NCI-H774 (cell line): ENCODE results near the gene ZNF93.
"Not testable (repeated sequence)": the region's sequence is repeated elsewhere in the genome, so short reads cannot be mapped to it uniquely, and the experiment has no call there.

ENCODE experiments used
- DNase-seq: peaks from one replicate; lab custom pipeline; 2025; lab: John Stamatoyannopoulos, UW

ZNF93 gene

DNA sequence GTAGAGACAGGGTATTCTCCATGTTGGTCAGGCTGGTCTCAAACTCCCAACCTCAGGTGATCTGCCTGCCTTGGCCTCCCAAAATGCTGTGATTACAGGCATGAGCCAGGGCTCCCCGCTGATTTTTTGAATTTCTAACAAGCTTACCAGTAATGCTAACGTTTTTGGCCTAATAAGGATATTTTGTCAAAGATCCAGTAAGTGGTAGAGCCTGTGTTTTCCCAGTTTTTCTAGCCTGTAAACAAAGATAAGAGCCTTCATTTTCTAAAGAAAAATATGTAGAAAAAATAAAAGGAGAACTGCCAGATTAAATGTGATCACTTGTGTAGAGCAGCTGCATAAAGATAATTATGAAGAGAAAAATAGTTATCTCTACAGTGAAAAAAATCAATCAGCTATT lies 37.7 kb downstream of the ZNF93 start:
- no peak for DNase-seq

GRCh38 chr19:19943848-19944582 lies 43.3 kb downstream of the ZNF93 start:
- DNase-seq, result no peak

DNA sequence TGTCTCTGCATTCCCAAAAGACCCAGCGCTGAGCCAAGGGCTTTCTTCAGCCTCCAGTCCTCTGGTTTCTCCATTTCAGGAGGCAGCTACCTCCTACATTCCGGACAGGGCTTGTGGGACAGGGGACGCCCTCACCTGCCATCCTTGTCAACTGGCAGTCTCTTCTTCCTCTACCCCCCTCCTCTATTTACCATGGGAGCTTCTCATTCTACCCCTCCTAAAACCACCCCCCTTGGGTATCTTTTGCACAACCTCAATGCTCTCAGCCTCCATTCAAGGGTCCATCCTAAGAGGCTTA lies 43.8 kb downstream of the ZNF93 start:
- DNase-seq, result no peak

- DNase-seq, result no peak
These were observed 45.5 kb downstream of the ZNF93 start for GRCh38 chr19:19946226-19946625.

GRCh38 chr19:19948800-19949199 lies 48.1 kb downstream of the ZNF93 start:
- DNase-seq, result no peak

- DNase-seq, result no peak
These were observed 54.5 kb downstream of the ZNF93 start for GRCh38 chr19:19955208-19955607.

DNA sequence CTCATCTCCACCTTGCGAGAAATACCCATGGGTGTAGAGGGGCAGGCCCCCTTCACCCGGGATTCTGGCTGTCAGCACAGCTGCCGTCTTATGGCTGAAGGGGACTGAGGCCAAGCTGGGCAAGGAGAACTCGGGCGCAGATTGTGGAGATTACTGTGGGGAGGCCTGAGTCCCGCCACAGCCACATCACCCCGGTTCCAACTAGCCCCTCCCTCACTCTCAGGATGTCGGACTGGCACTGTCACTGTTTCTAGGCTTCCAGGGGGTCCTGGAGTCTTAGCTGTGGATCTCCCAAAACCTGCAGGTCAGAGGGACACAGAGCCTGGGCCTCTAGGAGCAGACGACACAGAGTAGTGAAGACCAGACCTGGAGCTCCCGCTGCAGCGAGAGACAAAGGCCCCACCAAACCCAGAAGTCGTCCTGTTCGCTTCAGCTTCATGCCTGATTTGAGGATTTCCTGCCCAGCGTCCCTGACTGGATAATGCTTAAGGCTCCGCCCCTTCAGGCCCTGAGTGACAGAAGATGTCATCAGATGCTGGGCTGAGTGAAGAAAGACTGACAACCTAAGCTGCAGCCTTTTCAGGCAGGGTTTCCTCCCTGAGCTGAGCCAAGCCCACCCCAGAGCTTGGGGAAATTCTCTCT lies 55.8 kb downstream of the ZNF93 start:
- no peak for DNase-seq

DNA sequence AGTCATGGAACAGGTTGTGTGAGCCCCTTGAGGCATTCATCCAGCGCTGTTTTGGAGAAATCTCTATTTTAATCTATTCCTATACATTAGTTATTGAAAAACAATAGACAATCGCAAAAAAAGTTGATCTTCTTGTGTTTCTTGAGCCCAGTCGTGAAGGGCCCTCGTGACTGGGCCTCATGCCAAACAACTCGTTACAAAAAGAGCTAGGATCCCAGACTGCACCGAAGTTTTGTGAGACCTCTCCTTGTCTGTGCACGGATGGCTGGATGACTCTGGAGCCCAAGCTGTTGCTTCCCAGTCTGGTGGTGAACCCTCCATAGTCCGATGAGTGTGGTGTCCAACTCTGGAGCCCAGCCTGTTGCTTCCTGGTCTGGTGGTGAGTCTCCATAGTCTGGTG lies 57.0 kb downstream of the ZNF93 start:
- not testable (repeated sequence) for DNase-seq

- DNase-seq, result peak; percentile 27
These were observed 58.5 kb downstream of the ZNF93 start for GRCh38 chr19:19959151-19959799.

DNA sequence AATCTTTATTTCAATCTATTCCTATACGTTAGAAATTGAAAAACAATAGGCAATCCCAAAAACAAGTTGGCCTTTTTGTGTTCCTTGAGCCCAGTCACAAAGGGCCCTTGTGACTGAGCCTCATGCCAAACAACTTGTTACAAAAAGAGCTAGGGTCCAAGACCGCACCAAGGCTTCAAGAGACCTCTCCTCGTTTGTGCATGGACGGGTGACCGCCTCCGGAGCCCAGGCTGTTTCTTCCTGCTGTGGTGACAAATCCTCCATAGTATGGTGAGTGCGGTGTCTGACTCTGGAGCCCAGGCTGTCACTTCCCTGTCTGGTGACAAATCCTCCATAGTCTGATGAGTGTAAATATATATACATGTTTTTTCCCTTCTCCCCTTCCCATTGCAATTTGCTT lies 63.7 kb downstream of the ZNF93 start:
- DNase-seq, result no peak

DNA sequence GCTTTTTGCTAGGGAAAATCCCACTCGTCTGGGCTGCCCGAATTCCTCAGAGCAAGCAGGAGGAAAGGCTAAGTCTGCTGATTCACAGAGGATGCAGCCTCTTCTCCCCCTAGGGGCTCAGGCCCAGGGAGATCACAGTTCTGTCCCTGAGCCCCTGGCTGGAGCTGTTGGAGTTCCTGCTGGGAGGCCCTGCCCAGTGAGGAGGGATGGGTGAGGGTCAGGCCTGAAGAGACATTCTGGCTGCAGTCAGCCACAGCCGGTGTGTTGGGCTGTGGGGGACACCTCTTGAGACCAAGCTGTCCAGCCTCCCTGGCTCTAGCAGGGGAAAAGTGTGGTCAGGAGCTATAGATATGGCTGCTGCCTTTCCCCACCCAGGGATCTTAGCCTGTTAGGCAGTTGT lies 65.4 kb downstream of the ZNF93 start:
- DNase-seq, result not testable (repeated sequence)

DNA sequence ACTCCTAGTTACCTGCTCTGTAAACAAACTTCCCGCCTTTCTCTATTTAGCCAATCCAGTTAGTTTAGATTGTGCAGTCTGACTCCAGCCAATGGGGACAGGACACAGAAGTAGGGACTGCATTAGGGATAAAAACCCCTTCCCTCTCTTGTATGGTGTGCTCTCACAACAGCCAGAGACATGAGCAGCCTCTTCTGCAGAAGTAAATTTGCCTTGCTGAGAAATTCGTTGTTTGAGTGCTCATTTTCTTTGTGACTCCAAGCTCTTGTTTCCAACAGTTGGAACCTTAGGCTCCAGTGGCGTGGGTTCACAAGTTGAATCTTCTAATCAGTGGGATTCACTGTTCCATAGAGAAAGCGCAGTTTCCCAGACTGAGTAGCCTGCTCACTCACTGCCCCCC lies 66.1 kb downstream of the ZNF93 start:
- DNase-seq, result no peak
